GM04504 (cell line): Measurements from ENCODE around the gene TLR6.

Source experiments
- DNase-seq: peaks from one replicate; pipeline ENCODE4 v3.0.0-alpha.2; 2012; ENCODE audit warnings: low read depth

TLR6 gene, protein sequence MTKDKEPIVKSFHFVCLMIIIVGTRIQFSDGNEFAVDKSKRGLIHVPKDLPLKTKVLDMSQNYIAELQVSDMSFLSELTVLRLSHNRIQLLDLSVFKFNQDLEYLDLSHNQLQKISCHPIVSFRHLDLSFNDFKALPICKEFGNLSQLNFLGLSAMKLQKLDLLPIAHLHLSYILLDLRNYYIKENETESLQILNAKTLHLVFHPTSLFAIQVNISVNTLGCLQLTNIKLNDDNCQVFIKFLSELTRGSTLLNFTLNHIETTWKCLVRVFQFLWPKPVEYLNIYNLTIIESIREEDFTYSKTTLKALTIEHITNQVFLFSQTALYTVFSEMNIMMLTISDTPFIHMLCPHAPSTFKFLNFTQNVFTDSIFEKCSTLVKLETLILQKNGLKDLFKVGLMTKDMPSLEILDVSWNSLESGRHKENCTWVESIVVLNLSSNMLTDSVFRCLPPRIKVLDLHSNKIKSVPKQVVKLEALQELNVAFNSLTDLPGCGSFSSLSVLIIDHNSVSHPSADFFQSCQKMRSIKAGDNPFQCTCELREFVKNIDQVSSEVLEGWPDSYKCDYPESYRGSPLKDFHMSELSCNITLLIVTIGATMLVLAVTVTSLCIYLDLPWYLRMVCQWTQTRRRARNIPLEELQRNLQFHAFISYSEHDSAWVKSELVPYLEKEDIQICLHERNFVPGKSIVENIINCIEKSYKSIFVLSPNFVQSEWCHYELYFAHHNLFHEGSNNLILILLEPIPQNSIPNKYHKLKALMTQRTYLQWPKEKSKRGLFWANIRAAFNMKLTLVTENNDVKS

GRCh38 chr4:38856524-38857337, at the start of gene TLR6:
TLR6 (minus strand) TSS chr4:38856817; CDS start chr4:38829473, 27,344 bp downstream.
- DNase-seq, result no peak

- no peak for DNase-seq
Observed at GRCh38 chr4:38905652-38906385, 49.2 kb upstream of the TLR6 start.

GRCh38 chr4:38904682-38905081, 48.1 kb upstream of the TLR6 start:
- DNase-seq, result no peak

- DNase-seq, result no peak
Observed at GRCh38 chr4:38904090-38904666, 47.6 kb upstream of the TLR6 start.

- DNase-seq, result no peak
Observed at GRCh38 chr4:38902695-38903094, 46.1 kb upstream of the TLR6 start.

- no peak for DNase-seq
Observed at GRCh38 chr4:38902221-38902620, 45.6 kb upstream of the TLR6 start.

- no peak for DNase-seq
Observed at GRCh38 chr4:38898245-38898644, 41.6 kb upstream of the TLR6 start.

GRCh38 chr4:38896940-38897339, 40.3 kb upstream of the TLR6 start:
- DNase-seq, result no peak

- DNase-seq, result no peak
Observed at GRCh38 chr4:38894322-38894982, 37.8 kb upstream of the TLR6 start.

- DNase-seq, result no peak
Observed at GRCh38 chr4:38891051-38891983, 34.7 kb upstream of the TLR6 start.

DNA sequence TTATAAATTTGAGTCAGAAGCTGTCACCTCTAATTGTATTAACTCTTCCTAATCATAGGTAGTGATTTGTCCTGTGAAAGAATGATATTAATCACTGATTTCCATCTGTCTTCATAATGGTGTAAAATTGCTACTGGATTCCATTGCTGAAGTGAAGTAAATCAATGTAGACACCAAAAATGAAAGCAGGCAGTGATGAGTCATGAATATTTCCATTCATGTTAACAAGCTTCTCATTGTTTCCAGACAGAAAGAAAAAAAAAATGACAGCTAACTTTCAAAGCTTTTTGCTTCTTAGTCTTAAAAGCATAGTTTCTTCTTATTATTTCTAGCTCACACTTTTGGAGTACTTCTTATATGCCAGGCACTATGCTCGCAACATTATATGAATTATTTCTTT, 32.5 kb upstream of the TLR6 start:
- peak; percentile 37 for DNase-seq

GRCh38 chr4:38884254-38884653, 27.6 kb upstream of the TLR6 start:
- DNase-seq, result no peak

- no peak for DNase-seq
Observed at GRCh38 chr4:38876636-38877035, 20.0 kb upstream of the TLR6 start.

GRCh38 chr4:38873290-38873944, 16.8 kb upstream of the TLR6 start:
- DNase-seq, result no peak

- DNase-seq, result peak; percentile 91
Observed at GRCh38 chr4:38872620-38873019, 16.0 kb upstream of the TLR6 start.

DNA sequence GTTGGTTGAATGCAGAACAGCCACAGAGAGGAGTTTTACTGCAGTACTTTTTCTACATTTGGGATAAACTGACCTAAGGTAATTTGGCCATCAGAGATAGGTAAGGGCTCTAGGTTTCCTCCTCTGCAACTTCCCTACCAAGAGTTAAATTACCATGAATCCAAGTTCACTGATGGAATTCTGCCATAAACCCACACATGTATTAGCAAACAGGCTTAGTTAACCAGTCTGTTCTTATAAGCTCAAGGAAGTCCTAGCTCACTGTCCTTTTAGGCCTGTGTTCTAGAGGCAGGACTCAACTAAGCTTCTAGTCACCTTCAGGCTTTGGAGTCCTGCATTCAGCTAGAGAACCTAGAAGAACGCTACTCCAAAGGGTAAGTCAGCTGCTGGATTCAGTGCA, 15.0 kb upstream of the TLR6 start:
- DNase-seq, result no peak

DNA sequence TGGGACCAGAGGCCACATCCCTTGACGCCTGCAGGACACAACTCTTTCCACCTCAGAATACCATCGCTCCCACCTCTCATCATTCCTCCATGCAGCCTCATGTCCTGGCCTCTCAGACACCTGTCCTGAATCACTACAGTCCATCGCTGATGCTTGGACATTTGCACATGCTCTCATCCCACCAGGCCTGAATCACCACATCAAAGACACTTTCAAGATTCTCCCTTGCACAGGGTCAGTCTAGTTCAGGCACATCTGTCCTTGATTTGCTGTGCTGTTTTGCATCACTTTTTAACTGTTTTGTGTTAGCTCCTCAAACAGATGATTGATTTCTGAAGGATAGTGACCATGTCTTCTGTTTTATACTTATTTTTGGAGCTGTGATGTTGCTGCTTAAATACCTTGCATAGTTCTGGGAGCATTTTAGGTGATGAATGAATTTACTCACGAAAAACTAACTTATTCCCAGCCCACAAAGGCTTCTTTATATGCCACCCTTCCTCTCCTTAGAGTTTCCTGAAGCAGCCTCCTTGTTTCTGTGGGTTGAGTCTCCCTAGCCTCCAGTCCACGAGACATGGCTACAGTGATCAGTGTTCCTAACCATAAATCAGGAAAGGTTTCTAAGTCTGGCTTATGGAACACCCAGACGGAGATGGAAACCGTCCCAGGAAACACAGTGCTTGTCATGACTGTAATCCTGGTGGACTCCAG, 13.6 kb upstream of the TLR6 start:
- DNase-seq, result no peak

- no peak for DNase-seq
Observed at GRCh38 chr4:38869511-38869910, 12.9 kb upstream of the TLR6 start.
